Jurkat, Clone E6-1 (cell line): ENCODE data around the gene SYNGR1.
"Not testable (repeated sequence)": the region's sequence is repeated elsewhere in the genome, so short reads cannot be mapped to it uniquely, and the experiment has no call there.

ENCODE experiments used
- DNase-seq: peaks from one replicate; pipeline ENCODE4 v3.0.0-alpha.2; 2011; ENCODE audit warnings: low read depth, low spot score
- H3K4me3 ChIP-seq: 2 replicates; pipeline ENCODE4 v1.5.1; 2011; ENCODE audit warnings: mild to moderate bottlenecking, low read length, control low read depth, moderate library complexity

Gene SYNGR1

DNA sequence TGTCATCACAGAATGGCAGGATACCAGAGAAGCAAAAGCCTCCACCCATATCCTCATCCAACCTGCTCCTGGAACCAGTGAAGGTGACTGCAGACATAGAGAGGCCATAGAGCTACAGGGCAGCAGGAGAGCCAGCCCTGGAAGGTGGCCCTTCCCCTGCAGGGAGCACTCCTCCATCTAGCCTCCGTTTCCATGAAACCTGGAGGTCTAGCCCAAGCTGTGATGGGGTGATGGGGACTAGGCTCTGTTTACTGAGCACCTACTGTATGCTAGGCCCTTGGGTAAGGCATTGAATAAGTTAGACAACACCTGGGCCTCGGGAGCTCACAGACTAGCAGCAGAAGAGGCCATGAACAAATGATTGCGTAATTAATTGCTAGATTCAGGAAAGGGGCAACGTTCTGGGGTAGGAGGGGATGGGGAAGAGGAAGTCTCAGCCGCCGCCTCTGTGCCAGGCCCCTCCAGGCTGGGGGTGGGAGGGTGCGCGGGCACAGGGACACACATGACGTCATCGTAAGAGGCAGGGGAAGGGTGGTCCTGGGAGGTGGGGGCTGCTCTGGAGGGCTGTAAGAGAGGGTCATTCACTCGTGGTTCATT, 784 bp upstream of the SYNGR1 start:
- no peak for DNase-seq
- peak overlapping the region; percentile 57 for H3K4me3 ChIP-seq

- peak overlapping the region; percentile 57 for H3K4me3 ChIP-seq
- DNase-seq, result peak; percentile 6
These were observed 255 bp upstream of the SYNGR1 start for GRCh38 chr22:39349506-39349966.

DNA sequence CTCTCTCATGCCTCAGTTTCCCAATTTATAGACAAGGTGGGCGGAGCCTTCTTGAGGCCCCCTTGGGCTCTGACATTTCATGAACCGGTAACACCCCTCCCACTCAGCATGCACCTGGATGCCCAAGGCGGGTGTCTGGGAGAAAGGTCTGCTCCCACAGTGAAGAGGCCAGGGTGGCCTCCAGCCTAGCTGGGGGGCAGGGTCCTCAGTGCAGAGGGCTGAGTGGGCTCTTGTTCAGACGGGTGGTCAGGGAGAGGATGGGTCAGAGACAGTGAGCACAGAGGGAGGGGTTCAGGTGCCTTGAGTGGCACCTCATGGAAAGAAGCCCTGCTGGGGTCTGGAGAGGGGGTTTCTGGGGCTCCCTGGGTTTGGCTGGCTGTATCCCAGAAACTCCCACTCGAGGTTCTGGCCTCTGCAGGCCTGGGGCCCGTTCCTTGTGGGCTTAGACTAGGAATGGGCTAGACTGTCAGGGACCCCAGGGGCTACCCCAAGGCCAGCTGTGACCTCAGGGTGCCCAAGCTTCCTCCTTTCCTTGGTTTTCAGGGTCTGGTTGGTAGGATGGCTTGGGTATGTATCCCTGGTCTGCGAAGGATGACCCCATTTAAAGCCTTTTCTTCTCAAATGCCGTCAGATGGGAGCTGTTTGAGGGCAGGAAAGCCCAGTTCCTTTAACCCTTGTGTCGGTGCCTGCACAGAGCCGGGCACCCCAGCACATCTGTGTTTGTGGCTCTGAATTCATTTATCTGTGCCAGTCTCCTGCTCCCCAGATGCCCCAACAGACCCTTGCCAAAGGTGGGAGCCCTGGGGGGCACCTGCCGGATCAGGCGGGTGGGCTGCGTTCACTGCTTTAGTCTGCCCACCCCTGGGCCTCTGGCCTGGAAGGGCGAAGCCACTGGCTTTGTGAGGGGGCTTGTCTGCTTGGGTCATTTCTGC, 1.2 kb downstream of the SYNGR1 start:
- no peak overlapping the region for H3K4me3 ChIP-seq
- DNase-seq, result no peak

GRCh38 chr22:39351689-39352214, 2.0 kb downstream of the SYNGR1 start:
- DNase-seq, result no peak
- no peak overlapping the region for H3K4me3 ChIP-seq

GRCh38 chr22:39352306-39352891, 2.6 kb downstream of the SYNGR1 start:
- no peak overlapping the region for H3K4me3 ChIP-seq
- no peak for DNase-seq

- DNase-seq, result no peak
- H3K4me3 ChIP-seq, result no peak overlapping the region
These were observed 3.6 kb downstream of the SYNGR1 start for GRCh38 chr22:39353346-39353745.

- H3K4me3 ChIP-seq, result no peak overlapping the region
- DNase-seq, result no peak
These were observed 5.3 kb downstream of the SYNGR1 start for GRCh38 chr22:39355080-39355479.

GRCh38 chr22:39355805-39356204, 6.0 kb downstream of the SYNGR1 start:
- not testable (repeated sequence) for H3K4me3 ChIP-seq, DNase-seq

DNA sequence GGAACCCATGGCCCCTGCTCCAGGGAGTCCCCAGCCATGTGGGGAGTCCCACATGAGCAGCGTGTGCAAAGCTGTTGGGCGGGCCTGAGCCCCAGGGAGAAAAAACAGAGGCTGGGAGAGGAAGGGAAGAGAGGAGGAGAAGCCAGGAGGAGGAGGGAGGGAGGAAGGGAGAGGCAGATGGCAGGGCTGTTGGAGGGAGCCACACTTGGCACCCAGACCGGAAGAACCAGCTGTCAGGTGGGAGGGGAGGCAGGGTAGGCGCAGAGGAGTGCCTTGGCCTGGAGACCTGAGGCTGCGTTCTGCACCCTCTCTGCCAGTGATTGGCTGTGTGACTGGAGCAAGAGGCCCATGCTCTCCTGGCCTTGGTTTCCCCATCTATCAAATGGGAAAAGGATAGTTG, 6.7 kb downstream of the SYNGR1 start:
- no peak for DNase-seq
- no peak overlapping the region for H3K4me3 ChIP-seq

DNA sequence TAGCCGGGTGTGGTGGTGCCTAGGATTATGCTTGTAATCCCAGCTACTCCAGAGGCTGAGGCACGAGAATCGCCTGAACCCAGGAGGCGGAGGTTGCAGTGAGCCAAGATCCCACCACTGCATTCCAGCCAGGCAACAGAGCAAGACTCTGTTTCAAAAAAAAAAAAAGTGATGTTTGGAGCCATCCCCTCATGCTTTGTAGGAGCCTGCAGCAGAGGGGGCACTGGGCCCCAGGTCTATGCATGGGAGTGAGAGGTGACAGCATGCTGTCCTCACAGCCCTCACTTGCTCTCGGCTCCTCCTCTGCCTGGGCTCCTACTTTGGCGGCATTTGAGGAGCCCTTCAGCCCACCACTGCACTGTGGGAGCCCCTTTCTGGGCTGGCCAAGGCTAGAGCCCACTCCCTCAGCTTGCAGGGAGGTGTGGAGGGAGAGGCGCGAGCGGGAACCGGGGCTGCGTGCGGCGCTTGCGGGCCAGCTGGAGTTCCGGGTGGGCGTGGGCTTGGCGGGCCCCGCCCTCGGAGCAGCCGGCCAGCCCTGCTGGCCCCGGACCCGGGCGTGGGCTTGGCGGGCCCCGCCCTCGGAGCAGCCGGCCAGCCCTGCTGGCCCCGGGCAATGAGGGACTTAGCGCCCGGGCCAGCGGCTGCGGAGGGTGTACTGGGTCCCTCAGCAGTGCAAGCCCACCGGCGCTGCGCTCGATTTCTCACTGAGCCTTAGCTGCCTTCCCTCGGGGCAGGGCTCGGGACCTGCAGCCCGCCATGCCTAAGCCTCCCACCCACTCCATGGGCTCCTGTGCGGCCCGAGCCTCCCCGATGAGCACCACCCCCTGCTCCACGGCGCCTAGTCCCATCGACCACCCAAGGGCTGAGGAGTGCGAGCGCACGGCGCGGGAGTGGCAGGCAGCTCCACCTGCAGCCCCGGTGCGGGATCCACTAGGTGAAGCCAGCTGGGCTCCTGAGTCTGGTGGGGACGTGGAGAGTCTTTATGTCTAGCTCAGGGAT, 7.6 kb downstream of the SYNGR1 start:
- not testable (repeated sequence) for DNase-seq, H3K4me3 ChIP-seq

GRCh38 chr22:39358197-39358596, 8.4 kb downstream of the SYNGR1 start:
- H3K4me3 ChIP-seq, DNase-seq: not testable (repeated sequence)

GRCh38 chr22:39359659-39360195, 9.9 kb downstream of the SYNGR1 start:
- DNase-seq, result no peak

GRCh38 chr22:39360242-39360641, 10.5 kb downstream of the SYNGR1 start:
- H3K4me3 ChIP-seq, result no peak overlapping the region
- no peak for DNase-seq

More at GRCh38 chr22:39359659-39360195, 9.9 kb downstream of the SYNGR1 start:
- H3K4me3 ChIP-seq, result no peak overlapping the region

GRCh38 chr22:39360674-39361413, 11.1 kb downstream of the SYNGR1 start:
- H3K4me3 ChIP-seq, result no peak overlapping the region
- no peak for DNase-seq

DNA sequence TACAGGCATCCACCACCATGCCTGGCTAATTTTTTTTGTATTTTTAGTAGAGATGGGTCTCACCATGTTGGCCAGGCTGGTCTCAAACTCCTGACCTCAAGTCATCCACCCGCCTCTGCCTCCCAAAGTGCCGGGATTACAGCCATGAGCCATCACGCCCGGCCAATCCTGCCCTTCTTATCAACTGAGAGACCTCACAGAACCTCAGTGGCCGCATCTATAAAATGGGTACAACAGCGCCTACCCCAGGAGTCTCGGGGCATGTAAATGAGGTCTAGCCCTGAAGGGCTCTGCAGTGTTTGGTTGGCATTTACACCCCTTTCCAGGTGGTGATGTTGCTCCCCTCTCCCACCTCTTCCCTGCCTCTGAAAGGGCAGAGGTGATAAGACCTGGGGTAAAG, 11.7 kb downstream of the SYNGR1 start:
- no peak overlapping the region for H3K4me3 ChIP-seq
- DNase-seq, result no peak

- DNase-seq, result no peak
- H3K4me3 ChIP-seq, result no peak overlapping the region
These were observed 12.5 kb downstream of the SYNGR1 start for GRCh38 chr22:39362271-39362670.

GRCh38 chr22:39362932-39363331, 13.1 kb downstream of the SYNGR1 start:
- H3K4me3 ChIP-seq, result no peak overlapping the region
- DNase-seq, result no peak
